Measurements from ENCODE around the gene RNGTT.

DNA sequence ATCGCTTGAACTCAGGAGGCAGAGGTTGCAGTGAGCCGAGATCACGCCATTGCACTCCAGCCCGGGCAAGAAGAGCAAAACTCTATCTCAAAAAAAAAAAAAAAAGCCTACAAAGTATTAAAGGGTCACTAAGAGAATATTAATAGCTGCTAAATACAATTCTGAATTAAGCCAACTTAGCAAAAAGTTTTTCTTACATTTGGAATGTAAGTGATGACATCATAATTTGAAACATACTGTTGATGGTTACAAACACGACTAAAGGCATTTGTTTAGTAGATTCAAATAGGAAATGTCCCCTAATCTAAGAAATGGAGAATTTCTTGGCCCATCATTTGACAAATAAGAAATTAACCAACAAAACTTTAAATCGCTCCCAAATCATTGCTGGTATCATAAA is 282.8 kb downstream of the RNGTT start:
- no peak for TF ChIP-seq POLR2AphosphoS5 (IDR thresholded peaks at IDR 0.05; ENCODE audit: low read depth, low read length)
- TF ChIP-seq SIN3A (IDR thresholded peaks at IDR 0.05; ENCODE audit: borderline replicate concordance, insufficient read depth, low read length): no peak
- TF ChIP-seq FOXP2 (optimal IDR thresholded peaks at IDR 0.05; ENCODE audit: borderline replicate concordance, extremely low read depth, extremely low read length, insufficient read depth): no peak
